ENCODE data around the gene CHRNA10.

Gene CHRNA10

GRCh38 chr11:3627291-3627690, 43.9 kb downstream of the CHRNA10 start:
- no peak for DNase-seq

- peak in 1 of 2 donors; percentile 26 for DNase-seq
Measured at GRCh38 chr11:3626250-3626960, 44.8 kb downstream of the CHRNA10 start.

DNA sequence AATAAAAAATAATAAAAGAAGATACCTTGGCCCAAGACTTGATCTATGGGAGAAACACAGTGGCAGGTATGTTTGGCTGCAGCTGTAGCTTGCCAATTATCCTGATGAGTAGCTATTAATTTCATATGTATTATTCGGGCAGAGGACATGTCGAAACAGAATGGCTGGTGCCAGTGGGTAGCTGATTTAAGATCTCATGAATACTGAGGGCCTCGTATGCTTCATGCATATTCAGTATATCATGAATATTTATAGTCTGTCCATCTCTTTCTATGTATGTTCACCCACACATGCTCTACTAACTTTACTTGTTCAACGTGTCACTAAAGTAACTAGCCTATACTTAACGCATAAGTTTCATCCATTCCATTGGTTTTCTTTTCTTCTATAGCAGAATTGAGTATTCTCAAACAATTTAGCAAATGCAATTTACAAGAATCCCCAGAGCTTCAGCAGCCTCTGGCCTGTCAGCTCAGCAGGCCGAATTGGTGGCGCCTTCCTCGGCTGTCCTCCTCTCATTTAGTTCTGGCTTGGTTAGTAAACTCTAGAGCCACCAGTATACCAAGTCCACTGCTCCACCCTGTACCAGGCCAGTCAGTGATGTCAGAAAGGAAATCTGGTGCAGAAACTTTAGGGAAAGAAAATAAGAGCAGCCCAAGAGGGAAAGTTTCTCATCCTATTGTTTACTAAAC, 47.3 kb downstream of the CHRNA10 start:
- no peak for DNase-seq

GRCh38 chr11:3623121-3623520, 48.1 kb downstream of the CHRNA10 start:
- DNase-seq, result no peak

- no peak for DNase-seq
Measured at GRCh38 chr11:3622521-3622920, 48.7 kb downstream of the CHRNA10 start.

- no peak for DNase-seq
Measured at GRCh38 chr11:3617990-3618389, 53.2 kb downstream of the CHRNA10 start.

GRCh38 chr11:3616721-3617460, 54.3 kb downstream of the CHRNA10 start:
- DNase-seq, result no peak

DNA sequence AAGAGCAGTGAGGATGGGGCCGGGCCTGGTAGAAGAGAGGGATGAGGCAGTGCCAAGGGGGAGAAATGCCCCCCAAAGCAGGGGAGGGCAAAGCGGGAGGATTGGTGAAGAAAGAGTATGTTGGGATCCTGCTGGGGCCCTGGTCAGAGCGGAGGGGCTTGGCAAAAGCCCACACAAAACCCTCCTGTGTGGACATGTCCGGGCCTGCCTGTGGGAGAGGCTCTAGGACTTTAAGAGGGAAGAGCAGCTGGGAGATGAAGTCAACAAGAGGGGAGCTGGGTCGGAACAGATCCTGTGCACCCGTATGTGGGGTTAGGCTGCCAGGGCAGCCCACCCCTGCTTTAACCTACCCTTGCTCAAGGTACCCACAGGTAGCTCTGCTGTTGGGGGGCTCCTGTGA, 55.2 kb downstream of the CHRNA10 start:
- no peak for DNase-seq
